Measurements from ENCODE around the gene OR4N2.
A peak's percentile ranks its signal among the peaks of the same experiment; 100 is the strongest.
"Not testable (repeated sequence)": the region's sequence is repeated elsewhere in the genome, so short reads cannot be mapped to it uniquely, and the experiment has no call there.

The OR4N2 gene

DNA sequence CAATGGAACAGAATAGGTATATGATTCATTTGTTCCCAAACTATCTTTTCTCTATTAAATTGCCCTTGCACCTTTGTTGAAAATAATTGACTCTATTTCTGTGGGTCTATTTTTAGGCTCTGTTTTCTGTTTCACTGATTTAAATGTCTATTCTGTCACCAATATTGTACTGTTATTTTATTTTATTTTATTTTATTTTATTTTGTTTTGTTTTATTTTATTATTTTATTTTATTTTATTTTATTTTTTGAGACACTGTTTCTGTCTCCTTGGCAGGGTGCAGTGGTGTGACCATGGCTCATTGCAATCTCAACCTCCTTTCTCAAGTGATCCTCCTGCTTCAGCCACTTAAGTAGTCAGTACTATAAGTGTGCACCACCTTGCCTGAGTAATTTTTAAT is 34.9 kb downstream of the OR4N2 start:
- DNase-seq = no peak

- no peak for DNase-seq
Measured at GRCh38 chr14:19851365-19851764, 47.8 kb downstream of the OR4N2 start.

GRCh38 chr14:19866061-19866669 is 62.6 kb downstream of the OR4N2 start:
- DNase-seq = not testable (repeated sequence)

DNA sequence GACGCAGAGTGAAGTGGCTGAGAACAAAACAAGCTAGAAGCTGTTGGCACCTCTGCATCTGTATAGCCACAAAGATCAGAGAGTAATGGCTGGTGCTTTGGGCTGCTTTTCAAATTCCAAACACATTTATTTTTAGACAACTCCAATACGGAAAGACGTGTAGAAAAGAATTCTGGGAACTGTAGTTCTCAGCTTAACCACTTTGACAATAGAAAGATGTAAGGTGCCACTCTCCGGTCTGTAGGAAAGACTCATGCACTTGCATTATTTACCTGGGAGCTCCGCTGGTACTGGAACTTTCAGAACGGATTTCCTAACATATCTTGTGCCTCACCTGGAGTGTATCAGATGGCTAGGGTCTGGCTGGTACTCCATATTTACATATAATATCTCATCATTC is 69.6 kb downstream of the OR4N2 start:
- DNase-seq = no peak

- no peak for DNase-seq
Measured at GRCh38 chr14:19874842-19875241, 71.3 kb downstream of the OR4N2 start, which contains the start of gene OR4K2. Gene OR4K2, plus strand, starts transcription at chr14:19875142. Its CDS starts 1,126 bp downstream, at chr14:19876268.

- peak; percentile 26 for DNase-seq
Measured at GRCh38 chr14:19878029-19878642, 74.6 kb downstream of the OR4N2 start.

Measured in CD4-positive, alpha-beta T cell treated with Interleukin-10 for 1 hour (primary cell).